HEK293 (cell line): Measurements from ENCODE around the gene SLC5A10.
A peak's percentile ranks its signal among the peaks of the same experiment; 100 is the strongest.

Experiments used
- CTCF ChIA-PET: fragments of 350-600 bp; formaldehyde crosslinking; extraction: SDS; loops from one replicate; lab custom pipeline; 2021; ENCODE audit warnings: antibody characterized with exemption; lab: Yijun Ruan, JAX
- POLR2A ChIA-PET: fragments of 300-600 bp; formaldehyde crosslinking; extraction: SDS; loops from one replicate; lab custom pipeline; 2020; ENCODE audit warnings: antibody characterized with exemption, inconsistent platforms; lab: Yijun Ruan, JAX
- H3K27ac ChIP-seq: fragments of 200-500 bp; sonication (Bioruptor generic); 2 replicates; pipeline ENCODE4 v1.5.1; 2014; ENCODE audit warnings: low read depth, low read length, control low read depth, inconsistent platforms; ENCODE audit errors: extremely low read depth
- H3K36me3 ChIP-seq, 2 experiments: fragments of 200-500 bp in 1 of 2; sonication (Bioruptor generic) in 1 of 2; 1 replicate in 1 of 2; 2 replicates in 1 of 2; pipeline ENCODE4 v1.5.1; 2014 to 2017; ENCODE audit warnings: inconsistent platforms in 2 of 2, low read length in 2 of 2; ENCODE audit not compliant: control insufficient read depth in 2 of 2, insufficient read depth in 1 of 2
- H3K4me1 ChIP-seq: fragments of 200-500 bp; sonication (Bioruptor generic); 2 replicates; pipeline ENCODE4 v1.5.1; 2014; ENCODE audit warnings: mild to moderate bottlenecking, low read length, inconsistent platforms; ENCODE audit not compliant: control insufficient read depth, insufficient read depth
- H3K4me3 ChIP-seq: 2 replicates; pipeline ENCODE4 v1.5.1; 2011; ENCODE audit warnings: low read depth, mild to moderate bottlenecking, control low read depth, low read length, moderate library complexity
- H3K9me3 ChIP-seq: fragments of 200-500 bp; sonication (Bioruptor generic); 2 replicates; pipeline ENCODE4 v1.5.1; 2014; ENCODE audit warnings: low read depth, low read length, inconsistent platforms; ENCODE audit not compliant: control insufficient read depth, insufficient read depth
- EGR2 ChIP-seq: fragments of 450-650 bp; formaldehyde crosslinking; IDR thresholded peaks from 2 replicates; pipeline ENCODE4 v1.5.1; 2016; ENCODE audit warnings: low read depth, missing biosample characterization, missing genetic modification characterization
- GLI2 ChIP-seq: fragments of 450-650 bp; formaldehyde crosslinking; IDR thresholded peaks from 2 replicates; pipeline ENCODE4; 2017; ENCODE audit warnings: missing biosample characterization, missing genetic modification characterization, low read depth, borderline replicate concordance
- GLIS1 ChIP-seq: fragments of 450-650 bp; formaldehyde crosslinking; IDR thresholded peaks from 2 replicates; pipeline ENCODE4 v1.5.1; 2016; ENCODE audit warnings: missing biosample characterization, missing genetic modification characterization
- HOXA7 ChIP-seq: sonication (generic); formaldehyde crosslinking; IDR thresholded peaks from 2 replicates; pipeline ENCODE4 v1.8.1; 2022; ENCODE audit warnings: missing genetic modification reagents, borderline replicate concordance
- OSR2 ChIP-seq: fragments of 450-650 bp; formaldehyde crosslinking; IDR thresholded peaks from 2 replicates; pipeline ENCODE4 v1.5.1; 2016; ENCODE audit warnings: missing biosample characterization, missing genetic modification characterization
- ZIC2 ChIP-seq: fragments of 450-650 bp; formaldehyde crosslinking; IDR thresholded peaks from 2 replicates; pipeline ENCODE4 v1.5.1; 2016; ENCODE audit warnings: missing biosample characterization, missing genetic modification characterization
- ZNF112 ChIP-seq: fragments of 450-650 bp; formaldehyde crosslinking; IDR thresholded peaks from 2 replicates; pipeline ENCODE4 v1.5.0; 2017; ENCODE audit warnings: missing biosample characterization, missing genetic modification characterization
- ZNF155 ChIP-seq: fragments of 450-650 bp; formaldehyde crosslinking; IDR thresholded peaks from 2 replicates; pipeline ENCODE4 v1.5.1; 2016; ENCODE audit warnings: missing biosample characterization, missing genetic modification characterization
- ZNF157 ChIP-seq: fragments of 450-650 bp; formaldehyde crosslinking; IDR thresholded peaks from 2 replicates; pipeline ENCODE4 v1.5.1; 2016; ENCODE audit warnings: missing biosample characterization, missing genetic modification characterization
- ZNF19 ChIP-seq: fragments of 450-650 bp; formaldehyde crosslinking; IDR thresholded peaks from 2 replicates; pipeline ENCODE4; 2016; ENCODE audit warnings: missing biosample characterization, missing genetic modification characterization, low read depth
- ZNF211 ChIP-seq: fragments of 450-650 bp; formaldehyde crosslinking; IDR thresholded peaks from 2 replicates; pipeline ENCODE4 v1.5.1; 2016; ENCODE audit warnings: low read depth, missing biosample characterization, missing genetic modification characterization
- ZNF214 ChIP-seq: fragments of 450-650 bp; formaldehyde crosslinking; IDR thresholded peaks from 2 replicates; pipeline ENCODE4 v1.5.1; 2017; ENCODE audit warnings: missing biosample characterization, mild to moderate bottlenecking, missing genetic modification characterization, borderline replicate concordance
- ZNF239 ChIP-seq: fragments of 450-650 bp; formaldehyde crosslinking; IDR thresholded peaks from 2 replicates; pipeline ENCODE4 v1.5.1; 2016; ENCODE audit warnings: missing biosample characterization, missing genetic modification characterization
- ZNF274 ChIP-seq, 2 experiments: fragments of 200-500 bp in 1 of 2; fragments of 450-650 bp in 1 of 2; sonication (Bioruptor generic) in 1 of 2; formaldehyde crosslinking in 1 of 2; IDR thresholded peaks; 2 replicates each; pipeline versions ENCODE4 v1.5.1 to v1.6.1; 2014 to 2016; ENCODE audit warnings: borderline replicate concordance in 1 of 2, inconsistent platforms in 1 of 2, low read length in 1 of 2, missing biosample characterization in 1 of 2, missing genetic modification characterization in 1 of 2
- ZNF600 ChIP-seq: fragments of 450-650 bp; formaldehyde crosslinking; IDR thresholded peaks from 2 replicates; pipeline ENCODE4 v1.5.1; 2016; ENCODE audit warnings: missing biosample characterization, missing genetic modification characterization
- ZNF639 ChIP-seq: fragments of 450-650 bp; formaldehyde crosslinking; IDR thresholded peaks from 2 replicates; pipeline ENCODE4 v1.5.1; 2016; ENCODE audit warnings: missing biosample characterization, missing genetic modification characterization

The SLC5A10 gene

GRCh38 chr17:18977646-18978045 is 25.7 kb downstream of the SLC5A10 start (continued):
- no peak for TF ChIP-seq OSR2 (tag by site-specific recombination)
- no peak for TF ChIP-seq ZNF214 (tag by site-specific recombination)
- no peak for TF ChIP-seq GLI2 (tag by site-specific recombination)
- TF ChIP-seq ZNF239 (tag by site-specific recombination), result no peak
- TF ChIP-seq ZNF112 (tag by site-specific recombination), result no peak
- no peak for TF ChIP-seq ZNF639 (tag by site-specific recombination)
- TF ChIP-seq ZNF19 (tag by site-specific recombination), result no peak
- TF ChIP-seq ZNF155, result no peak
- no peak for TF ChIP-seq ZNF274 (IDR thresholded peaks at IDR 0.05; ENCODE audit: low read length)
- TF ChIP-seq ZNF274 (tag by site-specific recombination; IDR thresholded peaks at IDR 0.05; ENCODE audit: borderline replicate concordance), result no peak
- TF ChIP-seq ZNF157, result no peak

DNA sequence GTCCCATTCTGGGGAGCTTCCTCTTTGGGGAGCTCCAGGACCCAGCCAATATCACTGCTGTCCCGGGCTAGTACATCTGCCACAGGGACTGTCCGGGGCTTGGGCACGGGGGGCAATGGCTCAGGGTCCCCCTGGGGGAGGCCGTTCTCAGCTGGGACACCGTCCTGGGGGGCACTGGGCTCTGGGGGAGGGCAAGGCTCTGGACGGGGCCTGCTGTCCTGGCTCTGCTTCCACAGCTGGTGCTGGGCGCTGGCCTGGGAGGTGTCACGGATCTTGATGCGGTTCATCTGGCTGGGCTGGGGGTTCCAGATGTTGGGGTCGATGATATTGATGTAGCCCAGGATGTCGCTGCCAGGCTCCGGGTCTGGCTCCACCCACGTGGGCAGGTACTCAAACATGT is 26.1 kb downstream of the SLC5A10 start:
- ChIA-PET POLR2A (no interaction called here), CTCF (interaction anchor here (3.9 kb wide), 1 partner anchor 17 kb away, joined by 15 read pairs; no protein-coding TSS in a partner anchor)
- Histone ChIP-seq H3K27ac (no peak overlapping the region), H3K4me1 (peaks cover 11% of the 10 kb centered on the region), H3K4me3 (no peak overlapping the region), H3K36me3 (peaks cover 0 to 60% of the 10 kb centered on the region in 2 experiments; a peak in 2 of 3 replicates), H3K9me3 (no peaks in the 10 kb centered on the region)
- no peak for TF ChIP-seq HOXA7 (CRISPR knock-in tag)

- TF ChIP-seq ZNF600 (0 out of 2 replicates have a peak, but pooled peaks have one; percentile 8), ZNF157 (no peak)
- Histone ChIP-seq H3K4me1 (peaks cover 11% of the 10 kb centered on the region), H3K4me3 (no peak overlapping the region), H3K36me3 (peaks cover 0 to 55% of the 10 kb centered on the region in 2 experiments; a peak in 2 of 3 replicates), H3K27ac (no peak overlapping the region), H3K9me3 (no peaks in the 10 kb centered on the region)
- ChIA-PET CTCF (interaction anchor here (3.9 kb wide), 1 partner anchor 18 kb away, joined by 15 read pairs; no protein-coding TSS in a partner anchor), POLR2A (no interaction called here)
Observed at GRCh38 chr17:18978655-18979054, 26.7 kb downstream of the SLC5A10 start.

DNA sequence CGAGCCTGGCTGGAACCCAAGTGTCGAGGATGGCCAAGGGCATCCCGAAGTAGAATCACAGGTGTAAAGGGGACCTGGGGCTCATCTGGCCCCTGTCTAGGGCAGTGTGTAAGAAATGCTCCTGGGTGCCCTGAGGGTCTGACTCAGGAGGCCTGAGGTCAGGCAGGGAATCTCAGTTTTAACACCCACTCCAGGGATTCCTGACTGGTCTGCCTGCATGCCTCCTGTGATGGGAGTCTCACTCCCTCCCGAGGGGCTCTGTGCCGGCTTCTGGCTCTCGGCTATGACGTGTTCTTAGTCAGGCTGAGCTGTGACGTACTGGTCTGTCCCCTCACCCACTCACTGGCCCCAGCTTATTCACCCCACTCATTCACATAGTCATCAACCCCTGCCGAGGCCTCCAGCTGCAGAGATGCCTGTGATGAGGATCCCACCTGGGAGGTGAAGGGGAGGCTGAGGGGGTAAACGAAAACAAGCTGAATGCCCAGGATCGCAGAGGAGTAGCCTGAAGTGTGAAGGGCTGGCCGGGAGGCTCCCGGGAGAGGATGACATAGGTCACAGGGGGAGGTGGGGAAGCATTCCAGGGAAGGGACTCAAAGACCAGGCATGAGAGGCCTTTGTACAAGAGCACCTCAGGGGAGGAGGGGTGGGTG is 28.8 kb downstream of the SLC5A10 start:
- CTCF ChIA-PET, result interaction anchor here (0.6 to 3.9 kb wide), 6 partner anchors 18 to 666 kb away, joined by 3 to 15 read pairs (median 4); partner anchors contain the start of genes SMCR8 and TOP3A
- Histone ChIP-seq H3K9me3 (no peaks in the 10 kb centered on the region), H3K4me3 (no peak overlapping the region), H3K36me3 (peaks cover 0 to 58% of the 10 kb centered on the region in 2 experiments; a peak in 2 of 3 replicates), H3K27ac (no peak overlapping the region), H3K4me1 (peaks cover 11% of the 10 kb centered on the region)
- POLR2A ChIA-PET, result interaction anchor here (1.8 kb wide), 1 partner anchor 11 kb away, joined by 7 read pairs; no protein-coding TSS in a partner anchor
- TF ChIP-seq ZIC2 (peak; percentile 92), ZNF211 (no peak), EGR2 (peak; percentile 67), GLIS1 (tag by site-specific recombination) (peak; percentile 98)
- TF ChIP-seq, all 188 proteins: peak for 3
